ENCODE data around the gene GPRC5B.
A peak's percentile ranks its signal among the peaks of the same experiment; 100 is the strongest.

GPRC5B gene, protein sequence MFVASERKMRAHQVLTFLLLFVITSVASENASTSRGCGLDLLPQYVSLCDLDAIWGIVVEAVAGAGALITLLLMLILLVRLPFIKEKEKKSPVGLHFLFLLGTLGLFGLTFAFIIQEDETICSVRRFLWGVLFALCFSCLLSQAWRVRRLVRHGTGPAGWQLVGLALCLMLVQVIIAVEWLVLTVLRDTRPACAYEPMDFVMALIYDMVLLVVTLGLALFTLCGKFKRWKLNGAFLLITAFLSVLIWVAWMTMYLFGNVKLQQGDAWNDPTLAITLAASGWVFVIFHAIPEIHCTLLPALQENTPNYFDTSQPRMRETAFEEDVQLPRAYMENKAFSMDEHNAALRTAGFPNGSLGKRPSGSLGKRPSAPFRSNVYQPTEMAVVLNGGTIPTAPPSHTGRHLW

DNA sequence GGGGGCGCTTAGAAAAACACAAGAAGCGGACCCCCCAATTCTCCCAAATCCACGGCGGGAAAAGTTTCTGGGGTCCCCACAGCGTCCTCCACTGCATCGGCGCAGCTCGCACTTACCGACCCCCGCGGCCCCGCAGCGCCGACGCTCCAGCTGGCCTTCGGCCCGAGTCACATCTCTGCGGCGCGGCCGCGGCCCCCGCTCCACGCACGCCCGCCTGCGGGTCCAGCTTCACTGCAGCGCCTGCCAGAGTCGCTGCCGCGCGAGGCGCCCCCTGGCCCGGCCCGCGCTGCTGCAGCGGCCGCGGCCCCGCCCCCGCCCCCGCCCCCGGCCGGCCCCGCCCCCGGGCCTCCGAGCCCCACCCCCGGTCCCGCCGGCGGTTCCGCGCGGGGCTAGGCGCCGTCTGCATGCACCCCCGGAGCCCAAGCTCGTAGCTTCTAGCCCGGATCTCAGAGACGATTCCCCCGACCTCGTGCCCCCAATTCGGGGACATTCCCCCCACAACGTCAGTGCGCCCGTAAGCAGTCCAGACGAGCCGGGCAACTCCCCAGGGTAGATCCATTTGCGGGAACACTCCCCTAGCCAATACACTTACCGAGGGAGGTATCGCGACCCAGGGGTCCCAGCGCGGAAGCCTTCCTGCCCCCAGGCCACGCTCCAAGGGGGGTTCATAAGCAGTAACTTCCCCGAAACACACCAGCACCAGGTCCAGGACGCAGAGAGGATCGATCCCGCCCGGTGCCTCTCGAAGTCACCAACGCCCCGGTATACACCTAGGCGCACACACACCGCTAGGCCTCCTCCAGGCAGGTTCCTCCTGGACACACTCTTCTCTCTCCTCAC lies at the start of gene GPRC5B:
Gene GPRC5B, minus strand, starts transcription at position 238 of the 840 bp plus-strand sequence. CDS start 12,003 bp downstream, outside the sequence.
- no peaks in the 10 kb centered on the region for H3K79me2 ChIP-seq (ENCODE audit: low read length)
- H3K27me3 ChIP-seq (replicated peaks; ENCODE audit: insufficient read depth, low read length), result peaks cover 19% of the 10 kb centered on the region
- no peaks in the 10 kb centered on the region for H4K20me1 ChIP-seq (ENCODE audit: insufficient read depth, low read length)
- peak within 1 kb of the TSS; percentile 66 for H3K4me3 ChIP-seq (ENCODE audit: low read length)
- no peak within 1 kb of the TSS for H3K9ac ChIP-seq (ENCODE audit: low read length)
- no peak within 1 kb of the TSS for H3K27ac ChIP-seq (ENCODE audit: low read length)
- no peaks in the 10 kb centered on the region for H3K36me3 ChIP-seq (replicated peaks; ENCODE audit: insufficient read depth, low read length)
- peak within 1 kb of the TSS; percentile 95 for H3K4me2 ChIP-seq (ENCODE audit: low read depth, low read length)
- no peaks in the 10 kb centered on the region for H3K9me2 ChIP-seq (replicated peaks; ENCODE audit: insufficient read depth, low read length)
- DNase-seq, result peak; percentile 33
- no peaks in the 10 kb centered on the region for H3K9me3 ChIP-seq (replicated peaks; ENCODE audit: insufficient read depth, low read length)
- peak within 1 kb of the TSS; percentile 73 for H2AFZ ChIP-seq (ENCODE audit: low read length)
- TF ChIP-seq EZH2 (optimal IDR thresholded peaks at IDR 0.05; ENCODE audit: low read depth, low read length) (no peak), EZH2phosphoT487 (IDR thresholded peaks at IDR 0.05; ENCODE audit: low read length) (no peak)
- TF ChIP-seq, protein P1, sequence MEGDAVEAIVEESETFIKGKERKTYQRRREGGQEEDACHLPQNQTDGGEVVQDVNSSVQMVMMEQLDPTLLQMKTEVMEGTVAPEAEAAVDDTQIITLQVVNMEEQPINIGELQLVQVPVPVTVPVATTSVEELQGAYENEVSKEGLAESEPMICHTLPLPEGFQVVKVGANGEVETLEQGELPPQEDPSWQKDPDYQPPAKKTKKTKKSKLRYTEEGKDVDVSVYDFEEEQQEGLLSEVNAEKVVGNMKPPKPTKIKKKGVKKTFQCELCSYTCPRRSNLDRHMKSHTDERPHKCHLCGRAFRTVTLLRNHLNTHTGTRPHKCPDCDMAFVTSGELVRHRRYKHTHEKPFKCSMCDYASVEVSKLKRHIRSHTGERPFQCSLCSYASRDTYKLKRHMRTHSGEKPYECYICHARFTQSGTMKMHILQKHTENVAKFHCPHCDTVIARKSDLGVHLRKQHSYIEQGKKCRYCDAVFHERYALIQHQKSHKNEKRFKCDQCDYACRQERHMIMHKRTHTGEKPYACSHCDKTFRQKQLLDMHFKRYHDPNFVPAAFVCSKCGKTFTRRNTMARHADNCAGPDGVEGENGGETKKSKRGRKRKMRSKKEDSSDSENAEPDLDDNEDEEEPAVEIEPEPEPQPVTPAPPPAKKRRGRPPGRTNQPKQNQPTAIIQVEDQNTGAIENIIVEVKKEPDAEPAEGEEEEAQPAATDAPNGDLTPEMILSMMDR (IDR thresholded peaks at IDR 0.05; ENCODE audit: low read length), result no peak
- H3F3A ChIP-seq (ENCODE audit: insufficient read depth, low read length), result no peaks in the 10 kb centered on the region
- H3K4me1 ChIP-seq (ENCODE audit: low read length), result 0 out of 2 replicates have a peak, but pooled peaks cover 3% of the 10 kb centered on the region

DNA sequence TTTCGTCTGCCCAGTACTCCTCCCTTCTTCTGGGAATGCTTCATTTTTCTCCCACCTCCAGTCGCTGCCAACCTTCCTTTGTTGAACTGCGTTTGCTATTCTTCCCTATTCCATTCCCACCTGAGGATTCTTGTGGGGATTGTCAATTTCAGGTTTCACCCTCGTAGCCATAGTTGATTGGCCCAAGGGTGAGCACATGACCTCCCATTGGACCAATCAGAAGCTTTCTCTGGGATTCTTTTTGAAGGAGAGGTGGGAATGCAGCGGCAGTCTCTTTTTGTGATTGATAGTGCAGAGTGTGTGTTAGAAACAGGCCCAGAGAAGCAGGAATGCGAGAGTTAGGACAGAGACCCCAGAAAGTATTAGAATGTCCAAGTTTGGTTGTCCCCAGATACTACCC lies 49.1 kb upstream of the GPRC5B start:
- H4K20me1 ChIP-seq (ENCODE audit: insufficient read depth, low read length), result no peaks in the 10 kb centered on the region
- no peaks in the 10 kb centered on the region for H3K9me3 ChIP-seq (replicated peaks; ENCODE audit: insufficient read depth, low read length)
- no peak overlapping the region for H3K4me2 ChIP-seq (ENCODE audit: low read depth, low read length)
- H3F3A ChIP-seq (ENCODE audit: insufficient read depth, low read length), result no peaks in the 10 kb centered on the region
- H3K4me1 ChIP-seq (ENCODE audit: low read length), result no peaks in the 10 kb centered on the region
- no peak overlapping the region for H3K27ac ChIP-seq (ENCODE audit: low read length)
- H3K9me2 ChIP-seq (replicated peaks; ENCODE audit: insufficient read depth, low read length), result no peaks in the 10 kb centered on the region
- H2AFZ ChIP-seq (ENCODE audit: low read length), result no peak overlapping the region
- H3K36me3 ChIP-seq (replicated peaks; ENCODE audit: insufficient read depth, low read length), result no peaks in the 10 kb centered on the region
- no peaks in the 10 kb centered on the region for H3K27me3 ChIP-seq (replicated peaks; ENCODE audit: insufficient read depth, low read length)
- no peaks in the 10 kb centered on the region for H3K79me2 ChIP-seq (ENCODE audit: low read length)
- no peak overlapping the region for H3K4me3 ChIP-seq (ENCODE audit: low read length)
- no peak for DNase-seq
- H3K9ac ChIP-seq (ENCODE audit: low read length), result no peak overlapping the region
- TF ChIP-seq, protein P1 (IDR thresholded peaks at IDR 0.05; ENCODE audit: low read length), result no peak
- TF ChIP-seq EZH2phosphoT487 (IDR thresholded peaks at IDR 0.05; ENCODE audit: low read length), result no peak
- TF ChIP-seq EZH2 (optimal IDR thresholded peaks at IDR 0.05; ENCODE audit: low read depth, low read length), result no peak

DNA sequence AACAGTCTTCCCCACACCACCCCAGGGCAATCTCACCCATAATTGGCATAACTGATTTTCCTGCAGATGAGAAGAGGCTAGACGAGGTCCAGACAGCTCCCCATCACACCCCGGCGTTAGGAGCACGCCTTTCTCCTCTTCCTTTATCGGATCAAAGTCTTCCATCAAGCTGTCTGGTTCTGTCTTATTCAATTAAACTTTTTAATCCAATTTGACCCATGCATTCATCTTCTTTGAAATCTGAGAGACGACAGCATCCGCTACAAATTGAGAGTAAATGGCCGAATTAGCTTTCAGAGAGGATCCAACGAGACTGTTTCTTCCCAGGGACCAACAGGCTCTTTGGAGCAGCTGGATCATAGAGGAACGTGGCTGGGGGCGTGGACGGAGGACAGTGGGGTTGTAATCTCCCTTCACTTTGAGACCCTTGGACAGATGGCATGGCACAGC lies 44.4 kb upstream of the GPRC5B start:
- no peak for DNase-seq
- H3K4me1 ChIP-seq (ENCODE audit: low read length), result no peaks in the 10 kb centered on the region
- H3K4me3 ChIP-seq (ENCODE audit: low read length), result no peak overlapping the region
- no peaks in the 10 kb centered on the region for H3K27me3 ChIP-seq (replicated peaks; ENCODE audit: insufficient read depth, low read length)
- no peak overlapping the region for H2AFZ ChIP-seq (ENCODE audit: low read length)
- H3K9me3 ChIP-seq (replicated peaks; ENCODE audit: insufficient read depth, low read length), result no peaks in the 10 kb centered on the region
- H4K20me1 ChIP-seq (ENCODE audit: insufficient read depth, low read length), result no peaks in the 10 kb centered on the region
- H3K79me2 ChIP-seq (ENCODE audit: low read length), result no peaks in the 10 kb centered on the region
- no peak overlapping the region for H3K9ac ChIP-seq (ENCODE audit: low read length)
- no peaks in the 10 kb centered on the region for H3F3A ChIP-seq (ENCODE audit: insufficient read depth, low read length)
- no peak overlapping the region for H3K4me2 ChIP-seq (ENCODE audit: low read depth, low read length)
- TF ChIP-seq, protein P1 (IDR thresholded peaks at IDR 0.05; ENCODE audit: low read length), result no peak
- TF ChIP-seq EZH2 (optimal IDR thresholded peaks at IDR 0.05; ENCODE audit: low read depth, low read length) (no peak), EZH2phosphoT487 (IDR thresholded peaks at IDR 0.05; ENCODE audit: low read length) (no peak)
- no peaks in the 10 kb centered on the region for H3K9me2 ChIP-seq (replicated peaks; ENCODE audit: insufficient read depth, low read length)
- H3K36me3 ChIP-seq (replicated peaks; ENCODE audit: insufficient read depth, low read length), result no peaks in the 10 kb centered on the region
- no peak overlapping the region for H3K27ac ChIP-seq (ENCODE audit: low read length)
